DOHH2 (cell line): ENCODE measurements around the gene CLCN1.

Experiments used
- H3F3A ChIP-seq: fragments of 200-600 bp; sonication (generic), shearing (Covaris generic); 2 replicates; pipeline ENCODE4 v1.6.0; 2016; ENCODE audit warnings: antibody characterized with exemption, mild to moderate bottlenecking; ENCODE audit not compliant: control insufficient read depth, insufficient read depth
- H3K27ac ChIP-seq: fragments of 200-600 bp; sonication (generic); 2 replicates; pipeline ENCODE4 v1.5.1; 2014; ENCODE audit warnings: low read depth, mild to moderate bottlenecking, low read length, moderate library complexity
- H3K27me3 ChIP-seq: fragments of 200-600 bp; sonication (generic); 2 replicates; pipeline ENCODE4 v1.6.1; 2014; ENCODE audit warnings: mild to moderate bottlenecking, low read length, mixed read lengths; ENCODE audit not compliant: control insufficient read depth
- H3K36me3 ChIP-seq: fragments of 200-600 bp; sonication (generic); 2 replicates; pipeline ENCODE4 v1.6.1; 2014; ENCODE audit warnings: mild to moderate bottlenecking, low read length, moderate library complexity, mixed read lengths; ENCODE audit not compliant: control insufficient read depth
- H3K4me1 ChIP-seq: fragments of 200-600 bp; sonication (generic); 2 replicates; pipeline ENCODE4 v1.6.1; 2014; ENCODE audit warnings: mild to moderate bottlenecking, low read length, mixed read lengths; ENCODE audit not compliant: control insufficient read depth
- H3K4me2 ChIP-seq: fragments of 200-600 bp; sonication (generic); 2 replicates; pipeline ENCODE4 v1.6.0; 2014; ENCODE audit warnings: mild to moderate bottlenecking, low read length, moderate library complexity
- H3K4me3 ChIP-seq: fragments of 200-600 bp; sonication (generic); 2 replicates; pipeline ENCODE4 v1.5.1; 2014; ENCODE audit warnings: mild to moderate bottlenecking, low read length, mixed read lengths
- H3K79me2 ChIP-seq: fragments of 200-600 bp; sonication (generic); 2 replicates; pipeline ENCODE4 v1.6.1; 2014; ENCODE audit warnings: mild to moderate bottlenecking, low read length, mixed read lengths; ENCODE audit not compliant: control insufficient read depth
- H3K9me2 ChIP-seq: fragments of 200-600 bp; sonication (generic); replicated peaks from 2 replicates; pipeline ENCODE4 v1.6.1; 2014; ENCODE audit warnings: mild to moderate bottlenecking, low read length, mixed read lengths; ENCODE audit not compliant: control insufficient read depth
- H3K9me3 ChIP-seq: fragments of 200-600 bp; sonication (generic); 2 replicates; pipeline ENCODE4 v1.6.1; 2014; ENCODE audit warnings: antibody characterized with exemption, low read length, mixed read lengths; ENCODE audit not compliant: control insufficient read depth, insufficient read depth
- H4K20me1 ChIP-seq: fragments of 200-600 bp; sonication (generic); 2 replicates; pipeline ENCODE4 v1.6.0; 2014; ENCODE audit warnings: low read depth, mild to moderate bottlenecking, antibody characterized with exemption, low read length, moderate library complexity; ENCODE audit not compliant: control insufficient read depth, insufficient read depth
- EZH2phosphoT487 ChIP-seq: fragments of 200-600 bp; sonication (generic); IDR thresholded peaks from 2 replicates; pipeline ENCODE4 v1.6.1; 2017; ENCODE audit warnings: borderline replicate concordance, mild to moderate bottlenecking, antibody characterized with exemption, low read length, moderate library complexity, mixed read lengths
- TF ChIP-seq, protein P1 (sequence below): fragments of 200-600 bp; sonication (generic); IDR thresholded peaks from one replicate; pipeline ENCODE4 v1.5.1; 2014; ENCODE audit warnings: antibody characterized with exemption, mild to moderate bottlenecking, low read depth, low read length; ENCODE audit not compliant: poor library complexity, severe bottlenecking

Gene CLCN1

DNA sequence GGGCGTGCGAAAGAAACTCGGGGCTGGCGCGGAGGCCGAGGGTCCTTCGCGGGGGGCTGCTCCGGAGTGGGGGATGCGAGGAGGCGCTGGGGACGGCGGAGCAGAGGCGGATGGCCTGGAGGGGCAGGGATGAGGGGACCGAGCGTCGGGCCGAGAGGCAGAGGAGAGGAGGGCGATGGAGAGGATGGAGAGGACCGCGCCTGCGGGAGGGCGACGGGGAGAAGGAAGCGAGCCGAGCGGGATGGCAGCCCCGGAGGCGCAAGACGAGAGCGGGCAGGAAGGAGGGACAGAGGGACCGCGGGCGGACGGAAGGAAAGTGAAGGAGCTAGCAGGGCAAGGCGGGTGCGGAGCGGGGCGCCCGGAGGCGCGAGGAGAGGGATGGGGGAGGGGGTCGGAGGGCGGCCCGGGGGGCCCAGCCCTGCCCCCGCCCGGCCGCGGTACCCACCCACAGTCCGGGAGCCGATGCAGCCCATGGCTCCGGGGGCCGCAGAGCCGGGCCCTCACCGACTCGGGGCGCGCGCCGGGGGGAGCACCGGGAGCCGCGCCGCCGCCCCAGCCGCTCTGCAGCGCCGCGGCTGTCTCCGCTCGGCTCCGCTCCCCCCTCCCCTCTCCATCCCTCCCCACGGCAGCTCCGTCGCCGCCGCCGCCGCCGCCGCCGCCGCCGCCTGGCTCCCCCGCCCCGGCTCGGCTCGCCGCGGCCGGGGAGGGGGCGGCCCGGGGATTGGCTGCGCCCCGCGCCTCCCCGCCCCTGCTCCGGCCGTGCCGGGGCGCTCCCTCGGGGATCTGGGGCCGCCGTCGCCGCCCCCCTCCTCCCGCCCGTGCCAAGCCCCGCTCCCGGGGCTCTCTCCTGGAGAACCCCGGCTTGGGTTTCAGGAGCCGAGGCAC is 46.5 kb downstream of the CLCN1 start, which contains the start of gene FAM131B:
Gene FAM131B, minus strand, starts transcription at position 583 of the 885 bp plus-strand sequence. Its CDS starts 110 bp downstream, at position 473.
- no peaks in the 10 kb centered on the region for H3K36me3 ChIP-seq
- H4K20me1 ChIP-seq: no peaks in the 10 kb centered on the region
- H3K9me2 ChIP-seq: no peaks in the 10 kb centered on the region
- TF ChIP-seq EZH2phosphoT487: peak; percentile 99
- TF ChIP-seq, protein P1, sequence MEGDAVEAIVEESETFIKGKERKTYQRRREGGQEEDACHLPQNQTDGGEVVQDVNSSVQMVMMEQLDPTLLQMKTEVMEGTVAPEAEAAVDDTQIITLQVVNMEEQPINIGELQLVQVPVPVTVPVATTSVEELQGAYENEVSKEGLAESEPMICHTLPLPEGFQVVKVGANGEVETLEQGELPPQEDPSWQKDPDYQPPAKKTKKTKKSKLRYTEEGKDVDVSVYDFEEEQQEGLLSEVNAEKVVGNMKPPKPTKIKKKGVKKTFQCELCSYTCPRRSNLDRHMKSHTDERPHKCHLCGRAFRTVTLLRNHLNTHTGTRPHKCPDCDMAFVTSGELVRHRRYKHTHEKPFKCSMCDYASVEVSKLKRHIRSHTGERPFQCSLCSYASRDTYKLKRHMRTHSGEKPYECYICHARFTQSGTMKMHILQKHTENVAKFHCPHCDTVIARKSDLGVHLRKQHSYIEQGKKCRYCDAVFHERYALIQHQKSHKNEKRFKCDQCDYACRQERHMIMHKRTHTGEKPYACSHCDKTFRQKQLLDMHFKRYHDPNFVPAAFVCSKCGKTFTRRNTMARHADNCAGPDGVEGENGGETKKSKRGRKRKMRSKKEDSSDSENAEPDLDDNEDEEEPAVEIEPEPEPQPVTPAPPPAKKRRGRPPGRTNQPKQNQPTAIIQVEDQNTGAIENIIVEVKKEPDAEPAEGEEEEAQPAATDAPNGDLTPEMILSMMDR: no peak
- H3K9me3 ChIP-seq: no peaks in the 10 kb centered on the region
- peak within 1 kb of the TSS; percentile 63 for H3K4me3 ChIP-seq
- H3F3A ChIP-seq: no peaks in the 10 kb centered on the region
- no peak within 1 kb of the TSS for H3K27ac ChIP-seq
- no peaks in the 10 kb centered on the region for H3K79me2 ChIP-seq
- H3K4me1 ChIP-seq: peaks cover 7% of the 10 kb centered on the region; the same call in 1 of the 2 replicates
- H3K27me3 ChIP-seq: peaks cover 79% of the 10 kb centered on the region
- H3K4me2 ChIP-seq: peak within 1 kb of the TSS; percentile 85

DNA sequence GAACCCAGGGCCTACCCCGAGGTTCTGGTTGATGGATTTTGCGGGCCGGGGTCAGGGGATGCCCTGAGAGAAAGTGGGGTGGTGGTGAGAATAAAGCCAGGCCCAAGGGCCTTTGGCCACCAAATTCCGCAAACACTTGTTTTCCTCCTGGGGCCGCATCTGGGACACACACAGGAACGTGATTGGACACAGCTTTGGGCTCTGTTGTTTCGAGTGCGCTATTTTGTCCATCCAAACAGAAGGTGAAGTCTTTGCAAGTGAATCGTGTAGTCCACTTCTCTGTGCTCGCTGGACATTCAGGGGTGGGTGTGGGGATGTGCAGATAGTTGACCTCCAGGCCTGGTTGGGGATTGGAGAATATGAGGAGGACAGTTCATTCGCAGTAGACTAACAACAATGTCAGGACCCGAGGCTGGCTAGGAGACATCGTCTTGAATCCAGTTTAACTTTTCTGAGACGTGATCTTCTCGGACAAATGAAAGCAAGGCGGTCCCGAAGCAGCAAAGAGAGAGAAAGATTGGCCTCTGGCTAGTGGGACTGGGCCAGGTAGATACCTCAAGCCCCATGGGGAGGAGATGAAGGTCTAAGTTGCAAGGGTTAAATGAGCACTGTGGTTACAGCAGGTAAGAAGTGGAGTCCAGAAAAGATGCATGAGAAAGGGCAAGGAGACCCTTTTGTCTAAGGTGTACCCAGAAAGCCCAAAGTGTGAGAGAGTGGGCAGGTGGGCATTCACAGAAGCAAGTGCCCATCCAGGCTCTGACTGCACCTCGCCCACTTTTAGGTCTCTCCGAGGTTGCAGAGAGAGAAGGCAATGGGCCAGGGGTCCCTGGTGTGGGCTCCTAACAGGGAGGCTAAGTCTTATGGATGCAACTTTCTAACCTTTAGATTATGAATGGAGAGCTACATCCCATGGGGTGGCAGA is 47.4 kb downstream of the CLCN1 start:
- Histone ChIP-seq H3K27ac (no peak overlapping the region), H3F3A (no peaks in the 10 kb centered on the region), H3K4me3 (no peak overlapping the region), H3K36me3 (no peaks in the 10 kb centered on the region), H3K9me3 (no peaks in the 10 kb centered on the region), H3K4me2 (peak overlapping the region; percentile 16; the same call in 1 of the 2 replicates), H3K79me2 (no peaks in the 10 kb centered on the region), H3K27me3 (peaks cover 81% of the 10 kb centered on the region), H3K4me1 (peaks cover 7% of the 10 kb centered on the region; the same call in 1 of the 2 replicates), H3K9me2 (no peaks in the 10 kb centered on the region), H4K20me1 (no peaks in the 10 kb centered on the region)
- peak; percentile 91; the same call in 1 of the 2 replicates for TF ChIP-seq EZH2phosphoT487
- TF ChIP-seq, protein P1: no peak

DNA sequence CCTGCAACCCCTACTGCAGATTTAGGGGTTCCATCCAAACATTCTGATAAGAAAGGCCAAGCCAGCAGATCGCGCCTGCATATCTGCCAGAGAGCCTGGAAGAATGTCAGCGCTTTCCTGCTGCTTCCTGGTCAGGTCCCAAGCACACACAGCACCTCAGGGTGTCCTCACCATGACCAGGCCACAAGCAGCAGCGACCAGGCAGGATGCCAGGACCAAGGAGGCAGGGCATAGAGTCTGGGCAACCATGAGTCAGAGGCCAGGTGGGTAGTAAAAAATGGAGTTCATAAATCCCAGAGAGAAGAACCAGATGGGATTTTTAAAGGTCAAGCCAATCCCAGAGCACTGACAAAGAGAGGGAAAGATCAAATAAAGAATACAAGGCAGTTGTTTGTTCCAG is 52.1 kb downstream of the CLCN1 start:
- Histone ChIP-seq H3K79me2 (no peaks in the 10 kb centered on the region), H3K27me3 (peaks cover 43% of the 10 kb centered on the region), H3K4me1 (no peaks in the 10 kb centered on the region), H3F3A (no peaks in the 10 kb centered on the region), H3K36me3 (no peaks in the 10 kb centered on the region), H4K20me1 (no peaks in the 10 kb centered on the region), H3K27ac (no peak overlapping the region), H3K9me2 (no peaks in the 10 kb centered on the region), H3K4me2 (no peak overlapping the region), H3K4me3 (no peak overlapping the region), H3K9me3 (no peaks in the 10 kb centered on the region)
- TF ChIP-seq, protein P1: no peak
- TF ChIP-seq EZH2phosphoT487: no peak
